Measurements from ENCODE around the gene XPO6.

XPO6 gene

GRCh38 chr16:28182183-28182582 is 29.6 kb downstream of the XPO6 start:
- no peak for DNase-seq

GRCh38 chr16:28181515-28181914 is 30.2 kb downstream of the XPO6 start:
- no peak for DNase-seq

GRCh38 chr16:28180655-28181460 is 30.9 kb downstream of the XPO6 start:
- no peak for DNase-seq

GRCh38 chr16:28179354-28179753 is 32.4 kb downstream of the XPO6 start:
- DNase-seq = no peak

GRCh38 chr16:28175715-28176114 is 36.0 kb downstream of the XPO6 start:
- no peak for DNase-seq

- no peak for DNase-seq
These were observed 39.4 kb downstream of the XPO6 start for GRCh38 chr16:28172336-28172735.

- DNase-seq = no peak
These were observed 39.9 kb downstream of the XPO6 start for GRCh38 chr16:28171816-28172215.

- no peak for DNase-seq
These were observed 42.7 kb downstream of the XPO6 start for GRCh38 chr16:28168991-28169554.

- no peak for DNase-seq
These were observed 44.0 kb downstream of the XPO6 start for GRCh38 chr16:28167730-28168129.

- no peak for DNase-seq
These were observed 44.5 kb downstream of the XPO6 start for GRCh38 chr16:28167221-28167620.

GRCh38 chr16:28166394-28167208 is 45.2 kb downstream of the XPO6 start:
- DNase-seq = no peak

GRCh38 chr16:28165598-28165997 is 46.2 kb downstream of the XPO6 start:
- no peak for DNase-seq

GRCh38 chr16:28164140-28164539 is 47.6 kb downstream of the XPO6 start:
- DNase-seq = no peak

GRCh38 chr16:28163699-28164098 is 48.1 kb downstream of the XPO6 start:
- no peak for DNase-seq

- no peak for DNase-seq
These were observed 49.4 kb downstream of the XPO6 start for GRCh38 chr16:28162326-28162877.

- DNase-seq = no peak
These were observed 50.1 kb downstream of the XPO6 start for GRCh38 chr16:28161626-28162025.

- no peak for DNase-seq
These were observed 53.6 kb downstream of the XPO6 start for GRCh38 chr16:28158136-28158535.

- no peak for DNase-seq
These were observed 55.6 kb downstream of the XPO6 start for GRCh38 chr16:28156056-28156680.

- no peak for DNase-seq
These were observed 56.5 kb downstream of the XPO6 start for GRCh38 chr16:28155293-28155692.

GRCh38 chr16:28151180-28151579 is 60.6 kb downstream of the XPO6 start:
- DNase-seq = no peak

GRCh38 chr16:28149011-28149888 is 62.5 kb downstream of the XPO6 start:
- no peak for DNase-seq

- DNase-seq = no peak
These were observed 65.2 kb downstream of the XPO6 start for GRCh38 chr16:28146536-28146935.

Data from NCI-H1694 treated with DMSO at 0.1 percent for 48 hours (cell line).